GM12873 (cell line): Measurements from ENCODE around the gene CZIB.

Source experiments
- TF ChIP-seq, protein P1 (sequence below): IDR thresholded peaks from 2 replicates; pipeline ENCODE4 v1.5.1; 2012; ENCODE audit warnings: low read depth, mild to moderate bottlenecking, moderate library complexity, low read length, control low read depth; ENCODE audit not compliant: insufficient read depth; ENCODE audit errors: missing control alignments

The CZIB gene

DNA sequence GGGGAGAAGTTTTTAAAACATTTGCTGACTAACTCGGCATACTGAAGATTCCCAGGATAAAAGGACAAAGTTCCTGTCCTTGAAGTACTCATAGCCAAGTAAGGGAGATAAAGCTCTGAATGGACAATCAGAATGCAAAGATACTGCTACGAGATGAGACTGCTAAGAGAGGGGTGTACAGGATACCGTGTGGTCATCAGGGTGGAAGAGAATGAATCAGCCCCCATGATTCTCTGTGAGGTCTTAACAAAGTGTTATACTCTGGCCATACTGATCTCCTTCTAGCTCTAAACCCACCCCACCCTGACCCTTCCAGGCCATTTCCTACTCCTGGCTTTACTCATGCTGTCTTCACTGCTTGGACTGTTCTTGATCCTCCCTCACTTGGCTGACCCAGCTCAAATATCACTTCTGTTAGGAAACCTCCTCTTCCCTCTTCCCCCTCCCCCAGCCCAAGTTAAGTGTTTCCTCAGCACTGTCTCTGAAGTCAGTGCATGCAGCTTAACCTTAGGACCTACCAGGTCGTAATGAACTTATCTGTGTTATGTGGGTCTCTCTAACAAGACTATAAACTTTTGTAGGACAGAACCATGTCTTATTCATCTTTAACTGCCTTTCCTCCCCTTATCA, 33.7 kb upstream of the CZIB start:
- TF ChIP-seq, protein P1, sequence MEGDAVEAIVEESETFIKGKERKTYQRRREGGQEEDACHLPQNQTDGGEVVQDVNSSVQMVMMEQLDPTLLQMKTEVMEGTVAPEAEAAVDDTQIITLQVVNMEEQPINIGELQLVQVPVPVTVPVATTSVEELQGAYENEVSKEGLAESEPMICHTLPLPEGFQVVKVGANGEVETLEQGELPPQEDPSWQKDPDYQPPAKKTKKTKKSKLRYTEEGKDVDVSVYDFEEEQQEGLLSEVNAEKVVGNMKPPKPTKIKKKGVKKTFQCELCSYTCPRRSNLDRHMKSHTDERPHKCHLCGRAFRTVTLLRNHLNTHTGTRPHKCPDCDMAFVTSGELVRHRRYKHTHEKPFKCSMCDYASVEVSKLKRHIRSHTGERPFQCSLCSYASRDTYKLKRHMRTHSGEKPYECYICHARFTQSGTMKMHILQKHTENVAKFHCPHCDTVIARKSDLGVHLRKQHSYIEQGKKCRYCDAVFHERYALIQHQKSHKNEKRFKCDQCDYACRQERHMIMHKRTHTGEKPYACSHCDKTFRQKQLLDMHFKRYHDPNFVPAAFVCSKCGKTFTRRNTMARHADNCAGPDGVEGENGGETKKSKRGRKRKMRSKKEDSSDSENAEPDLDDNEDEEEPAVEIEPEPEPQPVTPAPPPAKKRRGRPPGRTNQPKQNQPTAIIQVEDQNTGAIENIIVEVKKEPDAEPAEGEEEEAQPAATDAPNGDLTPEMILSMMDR: no peak

DNA sequence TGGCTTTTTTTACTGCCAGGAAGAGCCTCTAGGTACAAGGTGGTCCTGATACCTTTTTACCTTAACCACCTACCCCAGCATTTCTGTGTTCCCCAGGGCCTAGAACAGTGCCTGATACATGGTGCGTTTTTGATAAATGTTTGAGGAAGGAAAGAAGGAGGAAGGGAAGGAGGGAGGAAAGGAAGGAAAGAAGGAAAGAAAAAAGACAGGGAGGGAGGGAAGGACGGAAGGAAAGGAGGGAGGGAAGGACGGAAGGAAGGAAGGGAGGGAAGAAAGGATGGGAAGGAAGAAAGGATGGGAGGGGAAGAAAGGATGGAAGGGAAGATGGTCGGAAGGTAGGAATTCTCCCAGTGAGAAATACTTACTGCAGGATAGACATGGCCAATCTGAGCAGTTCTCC, 29.9 kb upstream of the CZIB start:
- TF ChIP-seq, protein P1: no peak

DNA sequence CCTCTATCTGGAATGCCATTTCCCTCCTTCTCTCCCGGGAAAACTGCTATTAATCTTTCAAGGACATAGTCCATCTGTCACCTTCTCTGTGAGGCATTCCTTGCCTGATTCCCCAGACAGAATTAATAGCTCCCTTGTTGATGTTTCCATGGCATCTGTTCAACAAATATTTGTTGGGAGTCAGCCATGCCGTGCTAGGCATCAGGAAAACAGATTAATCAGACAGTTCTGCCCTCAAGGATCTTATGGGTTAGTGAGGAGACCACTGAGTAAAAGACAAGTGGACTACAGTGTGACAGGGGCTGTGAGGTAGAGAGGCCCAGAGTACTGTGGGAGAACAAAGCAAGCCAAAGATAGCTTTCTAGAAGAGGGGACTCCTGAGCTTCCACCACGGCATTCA, 29.3 kb upstream of the CZIB start:
- TF ChIP-seq, protein P1: no peak

DNA sequence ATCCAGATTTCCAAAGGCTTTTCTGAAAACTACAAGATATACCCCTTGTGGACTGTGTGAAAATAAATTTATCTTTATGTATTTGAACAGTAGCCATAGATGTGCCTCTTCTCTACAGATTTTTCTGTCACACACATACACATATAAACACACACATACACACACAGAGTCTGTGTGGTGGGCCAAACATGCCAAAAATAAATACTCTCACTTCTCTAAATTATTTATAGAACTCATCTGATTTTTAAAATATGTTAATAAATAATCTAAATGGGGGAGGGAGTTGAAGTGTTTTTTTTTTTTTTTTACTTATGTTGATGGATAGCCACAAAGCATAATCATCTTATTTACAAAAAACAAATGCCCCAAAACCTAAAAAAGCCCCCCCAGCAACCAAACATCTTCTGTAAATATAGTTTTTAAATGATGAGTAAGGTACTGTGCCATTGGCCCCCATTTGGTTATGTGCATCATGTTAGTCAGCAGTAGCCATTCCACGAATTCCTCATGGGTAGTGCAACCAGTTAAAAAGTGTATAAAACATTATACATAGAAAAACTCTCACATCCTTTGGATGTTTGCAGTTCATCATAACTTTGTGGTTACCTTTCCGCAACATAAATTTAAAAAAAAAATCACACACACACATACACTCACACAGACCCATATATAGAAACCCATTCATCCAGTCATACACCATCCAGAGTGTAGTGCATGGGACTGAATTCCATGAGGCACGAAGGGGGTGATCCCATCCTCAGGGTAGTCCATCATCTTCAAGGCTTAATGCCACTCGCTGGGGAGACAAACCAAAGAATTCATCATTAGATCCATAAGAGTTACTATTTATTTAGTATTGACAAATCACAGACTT, 26.1 kb upstream of the CZIB start:
- TF ChIP-seq, protein P1: no peak

DNA sequence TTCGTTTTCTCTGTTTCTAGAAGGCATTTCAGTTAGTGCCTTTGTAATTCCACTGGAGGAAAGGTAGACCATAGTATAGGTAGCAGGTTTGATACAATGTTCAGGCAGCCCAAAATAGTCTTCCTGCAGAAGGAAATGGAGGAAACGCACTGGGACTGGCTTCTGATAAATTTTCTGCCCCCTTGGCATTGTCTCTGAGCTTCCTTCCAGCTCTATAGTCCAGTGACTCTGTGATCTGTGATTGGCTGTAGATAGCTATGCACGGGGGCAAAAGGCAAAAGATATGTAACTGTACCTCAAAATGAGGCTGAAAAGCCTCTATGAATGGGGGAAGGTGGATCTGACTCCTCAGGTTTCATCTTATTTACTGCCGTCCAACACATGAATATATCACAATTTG, 23.7 kb upstream of the CZIB start:
- TF ChIP-seq, protein P1: no peak

DNA sequence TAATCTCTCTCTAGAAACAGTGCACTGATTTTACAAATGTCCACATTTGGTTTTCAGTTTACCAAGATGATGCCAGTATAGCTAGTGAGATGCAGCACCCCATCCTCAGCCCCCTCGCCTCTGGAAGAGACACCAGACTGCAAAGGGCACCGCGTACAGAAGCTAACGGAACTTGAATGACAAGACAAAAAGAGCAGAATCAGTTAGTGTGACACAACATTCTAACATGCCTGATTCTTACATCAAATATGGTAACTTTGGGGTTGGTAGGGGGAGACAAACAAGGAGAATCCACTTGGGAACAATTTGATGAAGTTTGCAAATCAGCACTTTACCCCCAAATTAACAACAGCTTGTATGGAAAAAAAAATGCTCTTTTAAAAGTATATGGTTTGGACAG, 21.9 kb upstream of the CZIB start:
- TF ChIP-seq, protein P1: no peak

DNA sequence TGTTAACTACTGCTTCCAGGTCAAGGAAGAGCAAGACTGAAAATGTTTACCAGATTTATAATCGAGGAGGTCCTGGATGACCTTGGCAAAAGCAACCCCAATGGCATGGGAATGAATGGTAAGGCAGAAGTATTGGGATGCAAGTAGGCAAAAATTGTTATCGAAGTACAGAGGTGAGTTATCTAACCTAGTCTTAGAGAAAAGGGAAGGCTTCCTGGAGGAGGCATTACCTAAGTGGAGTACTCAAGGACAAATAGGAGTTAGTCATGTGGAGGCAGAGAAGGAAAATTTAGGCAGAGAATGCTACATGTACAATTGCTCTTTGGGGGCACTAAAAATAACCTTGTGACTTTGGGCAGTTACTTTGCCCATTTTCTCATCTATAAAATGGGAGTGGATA, 21.4 kb upstream of the CZIB start:
- TF ChIP-seq, protein P1: no peak
